ENCODE data around the gene EXOC6. TPM values are rescaled to one million over a fixed set of nuclear protein-coding genes. Genes with fewer than 3 reads are reported as not detected.

EXOC6 gene
- total and polyA plus RNA-seq, 10 donors: 7.0 to 40.0 (median 25.4) TPM

Small RNAs within 50 kb of the gene (small RNA-seq; reads per million reads assigned to genes)
- 0 reads per million in 4 donors for gene AL392103.1

Other genes with a start within 250 kb of the EXOC6 start
- gene HHEX, start 158.6 kb upstream of the EXOC6 start, total RNA-seq: 10 to 100 TPM; 45.9 to 74.3 (median 51.9) TPM
- gene HHEX, start 158.6 kb upstream of the EXOC6 start, polyA plus RNA-seq: 10 to 100 TPM; 57.5 to 81.1 (median 79.8) TPM
- gene CYP26C1, start 212.3 kb downstream of the EXOC6 start, total RNA-seq: 1 to 10 TPM in 2 of 7 donors, under 1 TPM in 5; 0.23 to 1.3 (median 0.51) TPM
- gene CYP26C1, start 212.3 kb downstream of the EXOC6 start, polyA plus RNA-seq: under 1 TPM; 0.04 to 0.13 (median 0.06) TPM
- under 1 TPM in 1 of 7 donors, not detected in 6; 0.20 TPM for gene CYP26A1, start 225.4 kb downstream of the EXOC6 start, total RNA-seq
- gene CYP26A1, start 225.4 kb downstream of the EXOC6 start, polyA plus RNA-seq: under 1 TPM; 0.03 to 0.22 (median 0.19) TPM